IPS-20b (cell line): ENCODE results near the gene TPRA1.
"Not testable (repeated sequence)": the region's sequence is repeated elsewhere in the genome, so short reads cannot be mapped to it uniquely, and the experiment has no call there.

Experiments used
- H3K27ac ChIP-seq: one replicate; pipeline ENCODE4 v1.5.1; 2013; ENCODE audit warnings: low read length
- H3K27me3 ChIP-seq: 2 replicates; pipeline ENCODE4 v1.6.1; 2013; ENCODE audit warnings: mild to moderate bottlenecking, low read length, inconsistent platforms; ENCODE audit not compliant: insufficient read depth
- H3K36me3 ChIP-seq: 2 replicates; pipeline ENCODE4 v1.6.1; 2013; ENCODE audit warnings: low read depth, mild to moderate bottlenecking, inconsistent platforms, low read length, moderate library complexity; ENCODE audit not compliant: insufficient read depth
- H3K4me1 ChIP-seq: 2 replicates; pipeline ENCODE4 v1.6.1; 2013; ENCODE audit warnings: mild to moderate bottlenecking, control low read depth, inconsistent platforms, low read length, moderate library complexity; ENCODE audit not compliant: insufficient read depth
- H3K4me3 ChIP-seq: 2 replicates; pipeline ENCODE4 v1.5.1; 2013; ENCODE audit warnings: mild to moderate bottlenecking, low read length, inconsistent platforms
- H3K9ac ChIP-seq: 2 replicates; pipeline ENCODE4 v1.6.1; 2013; ENCODE audit warnings: low read depth, mild to moderate bottlenecking, inconsistent platforms, low read length, moderate library complexity
- H3K9me3 ChIP-seq: 2 replicates; pipeline ENCODE4 v1.6.1; 2013; ENCODE audit warnings: mild to moderate bottlenecking, low read depth, low read length, inconsistent platforms; ENCODE audit not compliant: insufficient read depth

The TPRA1 gene

GRCh38 chr3:127530863-127531262 lies 59.7 kb downstream of the TPRA1 start:
- H3K9me3 ChIP-seq, H3K9ac ChIP-seq, H3K36me3 ChIP-seq, H3K4me3 ChIP-seq, H3K27ac ChIP-seq, H3K4me1 ChIP-seq, H3K27me3 ChIP-seq: not testable (repeated sequence)

DNA sequence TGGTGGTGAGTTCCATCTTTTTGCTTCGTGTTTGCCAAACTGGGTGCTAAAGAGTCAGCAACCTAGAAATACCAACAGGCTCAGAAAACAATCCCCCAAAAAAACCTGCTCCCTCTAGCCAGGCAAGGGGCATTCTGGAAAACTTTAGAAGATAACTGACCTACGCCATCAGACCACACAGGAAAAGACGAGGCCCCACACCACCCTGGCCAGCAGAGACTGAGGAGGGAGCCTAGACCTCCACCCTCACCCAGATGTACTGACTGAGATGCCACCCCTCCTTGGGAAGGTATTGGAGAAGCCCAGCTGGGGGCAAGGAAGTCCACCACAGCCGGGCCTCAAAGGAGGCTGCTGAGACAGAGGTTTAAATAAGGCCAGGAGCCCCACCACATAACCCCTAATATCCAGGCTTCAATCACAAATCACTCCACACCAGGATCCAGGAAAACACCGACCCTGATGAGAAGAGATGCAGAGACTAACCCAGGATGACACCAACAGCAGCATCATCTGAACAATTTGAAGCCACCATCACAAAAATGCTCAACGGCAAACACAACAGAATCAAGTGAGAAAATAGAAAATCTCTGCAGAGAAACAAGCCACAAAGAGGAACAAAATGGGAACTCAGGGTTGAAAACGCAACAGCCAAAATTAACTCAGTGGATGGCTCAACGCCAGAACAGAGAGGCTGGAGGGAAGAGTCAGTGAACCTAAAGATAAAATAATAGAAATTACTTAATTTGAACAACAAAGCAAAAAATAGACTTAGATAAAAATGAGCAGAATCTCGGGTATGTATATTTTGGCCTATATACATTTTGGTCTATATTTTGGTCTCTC lies 61.0 kb downstream of the TPRA1 start:
- no peaks in the 10 kb centered on the region for H3K4me1 ChIP-seq
- no peak overlapping the region for H3K27ac ChIP-seq
- H3K27me3 ChIP-seq = no peaks in the 10 kb centered on the region
- no peaks in the 10 kb centered on the region for H3K9me3 ChIP-seq
- H3K9ac ChIP-seq = no peak overlapping the region
- no peaks in the 10 kb centered on the region for H3K36me3 ChIP-seq
- no peak overlapping the region for H3K4me3 ChIP-seq

DNA sequence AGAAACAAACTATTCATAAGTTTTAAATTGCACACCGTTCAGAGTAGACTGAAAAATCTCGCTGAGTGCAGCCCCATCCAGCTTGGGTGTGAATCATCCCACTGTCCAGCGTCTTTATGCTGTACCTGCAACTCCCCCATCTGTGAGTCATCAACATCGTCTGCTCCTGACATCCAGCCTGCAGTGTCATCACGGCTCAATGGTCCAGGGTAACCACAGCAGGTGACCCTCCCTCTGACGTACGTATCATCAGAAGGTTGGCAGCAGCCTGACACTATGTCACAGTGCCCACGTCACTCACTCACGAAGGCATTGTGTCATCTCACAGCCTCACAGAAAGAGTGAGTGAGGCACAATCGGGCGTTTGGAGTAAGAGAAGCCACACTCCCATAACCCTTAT lies 65.2 kb downstream of the TPRA1 start:
- Histone ChIP-seq H3K36me3 (no peaks in the 10 kb centered on the region), H3K27ac (no peak overlapping the region), H3K27me3 (no peaks in the 10 kb centered on the region), H3K9ac (no peak overlapping the region), H3K4me3 (no peak overlapping the region), H3K4me1 (peaks cover 3% of the 10 kb centered on the region; the same call in 1 of the 2 replicates), H3K9me3 (peaks cover 4% of the 10 kb centered on the region; the same call in 1 of the 2 replicates)

- H3K27ac ChIP-seq = no peak overlapping the region
- no peak overlapping the region for H3K4me3 ChIP-seq
- no peaks in the 10 kb centered on the region for H3K36me3 ChIP-seq
- H3K9ac ChIP-seq = no peak overlapping the region
- H3K9me3 ChIP-seq = peaks cover 4% of the 10 kb centered on the region; the same call in 1 of the 2 replicates
- peaks cover 3% of the 10 kb centered on the region; the same call in 1 of the 2 replicates for H3K4me1 ChIP-seq
- no peaks in the 10 kb centered on the region for H3K27me3 ChIP-seq
Observed at GRCh38 chr3:127524296-127524896, 66.1 kb downstream of the TPRA1 start.
